Medulla oblongata (tissue), 1 donor: ENCODE data around the gene TFF3.

Experiments used
- DNase-seq: peaks from one replicate; pipeline ENCODE4 v3.0.0-alpha.2; 2015; ENCODE audit errors: extremely low spot score

The TFF3 gene

DNA sequence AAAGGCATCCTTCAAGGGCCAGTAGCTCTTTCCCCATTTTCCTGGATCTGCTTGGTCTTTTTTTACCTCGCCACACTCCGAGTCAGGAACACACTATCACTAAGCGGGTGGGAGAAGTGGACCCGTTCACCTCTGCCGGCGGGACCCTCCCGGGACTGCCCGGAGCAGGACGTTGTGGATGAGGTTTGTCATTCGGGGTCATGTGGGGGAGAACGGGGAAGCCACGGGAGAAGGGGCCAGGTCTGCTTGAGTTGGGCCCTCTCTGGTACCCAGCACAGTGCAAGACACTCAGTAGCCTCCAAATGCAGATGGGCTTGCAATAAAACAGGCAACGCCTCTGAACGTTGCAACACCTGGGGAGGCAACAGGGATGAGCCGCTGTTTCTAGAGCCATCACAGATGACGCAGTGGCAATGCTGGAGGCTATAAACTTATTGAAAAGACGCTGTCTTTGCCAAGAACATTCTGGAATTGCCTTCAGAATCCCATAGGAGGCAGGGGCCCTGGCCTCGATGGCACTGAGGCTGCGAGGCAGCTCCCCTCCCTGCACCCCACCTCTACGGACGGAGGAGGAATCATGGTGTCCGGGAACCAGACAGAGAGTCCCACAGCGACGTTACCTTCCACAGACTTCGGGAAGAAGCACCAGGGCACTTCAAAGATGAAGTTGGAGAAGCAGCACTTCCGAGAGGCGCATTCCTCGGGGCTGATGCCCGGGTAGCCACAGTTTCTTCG is 31.8 kb upstream of the TFF3 start:
- no peak for DNase-seq

DNA sequence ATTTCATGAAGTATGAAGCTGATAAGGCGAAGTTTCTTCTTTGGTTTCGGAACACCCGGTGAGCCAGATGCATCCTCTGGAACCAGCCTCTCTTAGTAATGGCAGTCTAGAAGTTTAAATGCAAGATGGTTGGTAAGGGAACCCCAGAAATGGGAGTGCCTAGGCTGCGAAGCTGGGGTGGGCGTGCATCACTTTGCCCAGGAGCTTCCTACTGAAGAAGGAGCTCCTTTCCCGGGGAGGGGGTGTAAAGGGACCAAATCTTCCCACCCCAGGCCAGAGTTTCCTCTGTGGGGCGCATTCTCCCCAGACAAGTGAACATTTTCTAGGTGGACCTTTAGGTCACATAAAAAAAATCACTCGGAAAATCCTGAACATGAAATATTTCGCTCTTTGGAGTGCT is 31.2 kb upstream of the TFF3 start:
- DNase-seq: no peak

DNA sequence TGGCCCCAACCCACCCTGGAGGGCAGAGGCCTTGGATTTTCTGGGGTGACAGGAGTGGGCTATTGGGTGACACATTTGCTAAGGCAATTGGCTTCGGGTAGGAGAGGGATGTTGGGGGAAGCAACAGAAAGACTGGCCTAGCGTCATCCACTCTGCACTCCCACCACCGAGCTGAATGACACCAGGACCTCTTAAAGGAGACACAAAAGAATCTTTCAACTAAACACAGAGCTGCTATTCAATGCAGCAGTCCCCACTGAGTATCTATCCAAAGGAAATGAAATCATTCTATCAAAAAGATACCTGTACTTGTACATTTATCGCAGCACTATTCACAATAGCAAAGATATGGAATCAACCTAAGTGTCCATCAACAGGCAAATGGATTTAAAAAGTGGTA is 29.4 kb upstream of the TFF3 start:
- DNase-seq: peak; percentile 27

DNA sequence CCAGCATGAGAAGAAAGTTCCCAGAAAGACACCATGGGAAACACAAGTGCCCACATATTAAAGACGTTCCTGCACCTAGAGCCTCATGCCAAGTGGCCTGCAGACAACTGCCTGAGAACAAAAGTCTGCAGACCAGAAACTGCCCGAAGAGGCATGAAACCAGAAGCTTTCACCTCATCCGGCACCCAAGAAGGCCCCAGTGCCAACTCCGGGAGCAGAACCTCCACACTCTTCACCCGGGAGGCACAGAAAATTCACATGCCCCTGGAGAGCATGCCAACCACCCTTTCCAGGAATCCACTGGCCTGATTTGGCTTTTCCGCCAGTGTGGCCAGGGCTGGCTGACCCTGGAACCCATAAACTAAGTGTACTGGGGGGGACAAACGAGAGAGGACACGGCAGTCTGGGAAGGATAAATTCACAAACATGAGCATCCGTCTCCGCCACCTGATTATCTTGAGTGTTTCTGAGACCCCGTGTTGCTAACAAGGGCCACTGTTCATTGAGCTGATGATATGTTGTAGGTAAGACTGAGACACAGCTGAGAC is 28.8 kb upstream of the TFF3 start:
- no peak for DNase-seq

DNA sequence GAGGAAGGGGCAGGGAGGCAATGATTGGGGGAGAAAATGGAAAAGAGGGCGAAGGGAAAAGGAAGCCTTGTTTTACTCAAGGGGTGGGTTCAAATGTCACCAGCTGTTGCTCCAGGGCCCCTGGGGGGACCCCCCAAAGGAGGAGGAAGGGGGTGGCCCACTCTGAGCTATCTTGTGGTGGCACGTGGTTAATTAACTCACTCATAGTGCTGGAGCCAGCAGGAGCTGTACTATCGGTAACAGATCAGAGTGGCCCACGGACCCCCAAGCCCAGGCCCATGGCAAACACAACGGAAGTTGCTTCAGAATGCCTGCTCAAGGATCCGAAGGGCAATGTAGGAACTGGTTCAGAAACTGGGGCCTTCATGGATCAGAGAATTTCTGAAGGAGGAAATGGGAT is 28.3 kb upstream of the TFF3 start:
- no peak for DNase-seq

DNA sequence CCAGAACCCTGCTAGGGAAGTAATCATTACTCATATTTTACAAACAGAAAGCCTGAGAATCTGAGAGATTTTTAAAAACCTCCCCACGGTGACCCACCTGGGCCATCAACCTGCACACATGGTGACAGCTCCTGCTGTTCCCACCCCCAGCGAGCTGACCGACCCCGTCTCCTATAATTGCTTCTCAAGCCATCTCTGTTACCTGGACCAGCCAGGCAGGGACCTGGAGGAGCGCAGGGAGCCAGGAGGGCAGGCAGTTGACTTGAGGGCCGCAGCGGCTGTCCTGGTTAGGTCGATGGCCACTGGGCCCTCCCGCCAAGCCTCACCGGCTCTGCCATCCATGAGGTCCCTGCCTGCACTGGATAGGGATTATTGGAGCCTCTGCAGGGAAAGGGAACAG is 27.9 kb upstream of the TFF3 start:
- no peak for DNase-seq

DNA sequence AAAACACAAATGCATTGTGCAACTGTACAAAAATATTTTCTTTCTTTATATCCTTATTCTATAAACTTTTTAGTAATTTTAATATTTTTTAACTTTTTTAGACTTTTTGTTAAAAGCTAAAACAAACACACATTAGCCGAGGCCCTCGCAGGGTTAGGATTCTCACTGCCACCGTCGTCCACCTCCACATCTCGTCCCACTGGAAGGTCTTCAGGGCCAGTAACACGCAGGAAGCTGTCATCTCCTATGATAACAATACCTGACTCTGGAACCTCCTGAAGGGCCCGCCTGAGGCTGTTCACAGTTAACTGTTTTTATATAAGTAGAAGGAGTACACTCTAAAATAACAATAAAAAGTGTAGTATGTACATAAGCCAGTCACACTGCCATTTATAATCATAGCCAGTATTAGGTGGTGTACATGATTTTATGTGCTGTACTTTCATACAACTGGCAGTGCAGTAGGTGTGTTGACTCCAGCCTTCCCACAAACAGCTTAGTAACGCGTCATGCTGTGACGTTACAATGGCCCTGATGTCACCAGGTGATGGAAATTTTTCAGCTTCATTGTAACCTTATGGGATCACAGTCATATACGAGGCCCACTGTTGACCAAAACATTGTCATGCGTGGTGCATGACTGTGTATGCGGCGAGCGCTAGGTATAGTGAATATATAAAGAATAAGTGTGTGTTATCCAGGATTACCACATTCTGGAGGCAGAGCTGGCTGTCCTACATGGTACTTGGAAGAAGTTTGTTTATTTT is 26.8 kb upstream of the TFF3 start:
- no peak for DNase-seq

DNA sequence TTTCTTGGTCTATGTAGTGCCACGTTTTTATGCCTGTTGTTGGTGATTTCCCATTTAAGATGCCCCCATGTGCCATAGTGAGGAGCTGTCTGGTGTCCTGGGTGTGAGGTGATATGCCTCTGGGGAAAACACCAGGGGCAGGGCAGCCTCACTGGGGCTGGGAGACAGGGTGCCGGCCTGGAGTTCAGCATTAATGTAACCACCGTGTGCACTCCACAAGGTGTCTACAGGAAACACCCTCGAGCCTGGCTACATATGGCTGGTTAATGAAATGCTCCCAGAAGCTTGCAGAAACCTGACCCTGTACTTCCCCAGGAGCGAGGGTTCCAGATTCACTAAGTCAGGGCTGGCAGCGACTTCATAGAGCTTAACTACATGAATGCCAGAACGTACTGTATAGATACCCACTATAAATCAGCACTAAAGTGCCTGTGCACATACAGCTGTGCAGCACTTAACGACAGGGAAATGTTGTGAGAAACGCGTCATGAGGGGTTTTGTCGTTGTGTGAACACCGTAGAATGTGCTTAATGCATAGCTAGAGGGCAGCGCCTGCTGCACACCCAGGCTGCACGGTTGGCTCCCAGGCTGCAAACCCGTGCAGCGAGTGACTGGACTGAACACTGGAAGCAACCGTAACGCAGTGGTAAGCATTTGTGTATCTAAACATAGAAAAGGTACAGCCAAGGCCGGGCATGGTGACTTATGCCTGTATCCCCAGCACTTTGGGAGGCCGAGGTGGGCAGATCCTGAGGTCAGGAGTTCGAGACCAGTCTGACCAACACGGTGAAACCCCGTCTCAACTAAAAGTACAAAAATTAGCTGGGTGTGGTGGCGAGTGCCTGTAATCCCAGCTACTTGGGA is 25.2 kb upstream of the TFF3 start:
- DNase-seq: no peak

DNA sequence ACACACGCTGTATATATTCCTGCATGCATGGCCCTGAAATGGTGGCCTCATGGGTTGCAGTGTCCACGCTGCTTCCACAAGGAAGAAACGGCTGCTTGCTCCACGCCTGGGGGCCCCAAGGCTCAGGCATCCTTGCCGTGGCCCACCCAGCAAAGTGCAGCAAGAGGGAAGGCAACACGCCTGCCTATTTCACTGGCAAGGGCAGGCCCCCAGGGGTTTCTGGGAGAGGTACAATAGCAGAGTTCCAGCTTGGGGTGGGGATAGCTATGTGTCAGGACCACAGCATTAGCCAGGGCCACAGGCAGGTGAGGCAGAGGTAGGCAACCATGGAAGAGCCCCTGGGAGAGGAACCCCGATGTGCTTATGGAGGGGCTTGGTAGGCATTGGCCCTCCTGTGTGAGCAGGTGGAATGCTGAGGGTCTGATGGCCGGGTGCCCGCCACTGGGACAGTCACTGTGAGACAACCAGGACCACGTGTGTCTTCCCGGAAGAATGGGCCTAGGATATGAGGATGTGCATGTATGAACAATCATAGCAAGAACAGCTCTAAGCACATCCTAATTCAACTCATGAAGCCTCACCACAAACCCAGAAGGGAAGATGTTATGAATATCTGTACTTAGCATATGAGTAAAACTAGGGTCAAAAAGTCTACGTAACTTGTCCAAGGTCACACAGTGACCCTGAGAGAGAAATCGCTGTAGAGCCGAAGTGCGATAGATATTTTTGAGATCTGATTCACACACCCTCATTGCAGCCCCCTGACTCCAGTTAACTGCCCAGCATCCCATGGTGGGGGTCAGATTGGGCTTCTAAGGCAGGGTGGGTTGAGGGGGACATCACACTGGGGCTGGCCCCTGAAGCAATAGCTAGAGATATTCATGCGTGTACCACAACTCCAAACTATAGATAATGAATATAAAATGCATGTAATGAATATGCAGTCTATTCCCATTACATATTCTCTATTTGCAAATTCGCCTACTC is 23.8 kb upstream of the TFF3 start:
- no peak for DNase-seq

DNA sequence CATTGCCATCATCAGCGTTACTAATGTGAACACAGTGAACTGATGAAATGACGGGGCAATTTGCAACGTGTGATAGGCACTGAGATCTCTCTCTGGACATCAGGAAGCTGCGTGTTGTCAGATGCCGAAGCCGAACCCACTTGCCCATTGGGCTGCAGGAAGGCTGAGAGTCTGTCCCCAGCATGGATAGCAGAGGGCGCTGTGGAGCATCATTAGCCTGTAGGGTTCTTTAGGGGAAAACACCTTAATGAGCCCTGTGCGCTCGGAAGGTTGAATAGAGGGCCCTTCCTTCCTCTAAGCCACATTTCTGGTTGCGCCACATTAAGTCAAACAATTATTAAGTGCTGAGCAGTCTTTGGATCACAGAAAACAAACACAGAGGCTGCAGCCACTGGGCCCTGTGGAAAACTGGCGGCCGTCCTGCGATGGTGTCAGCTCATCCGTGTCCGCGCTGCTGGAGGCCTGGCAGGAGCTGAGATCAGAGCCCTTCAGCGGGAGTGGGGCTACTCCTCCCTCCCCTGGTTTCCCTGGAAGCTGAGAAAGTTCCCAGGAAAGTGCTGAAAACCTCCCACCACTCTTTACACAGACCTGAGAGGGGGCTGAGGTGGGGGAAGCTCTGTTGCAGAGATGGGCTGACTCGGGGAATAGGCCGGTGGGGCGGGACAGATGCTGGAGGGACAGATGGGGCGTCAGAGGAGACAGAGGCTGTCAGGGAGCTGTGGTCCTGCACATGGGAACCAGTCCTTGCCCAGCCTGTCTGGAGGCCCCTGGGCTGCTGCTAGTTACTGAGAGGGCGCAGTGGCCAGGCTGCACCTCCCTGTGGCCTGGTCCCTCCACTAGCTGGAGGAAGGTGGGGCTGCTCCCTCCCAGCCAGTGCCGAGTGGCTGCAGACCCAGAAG is 22.9 kb upstream of the TFF3 start:
- DNase-seq: peak; percentile 88

DNA sequence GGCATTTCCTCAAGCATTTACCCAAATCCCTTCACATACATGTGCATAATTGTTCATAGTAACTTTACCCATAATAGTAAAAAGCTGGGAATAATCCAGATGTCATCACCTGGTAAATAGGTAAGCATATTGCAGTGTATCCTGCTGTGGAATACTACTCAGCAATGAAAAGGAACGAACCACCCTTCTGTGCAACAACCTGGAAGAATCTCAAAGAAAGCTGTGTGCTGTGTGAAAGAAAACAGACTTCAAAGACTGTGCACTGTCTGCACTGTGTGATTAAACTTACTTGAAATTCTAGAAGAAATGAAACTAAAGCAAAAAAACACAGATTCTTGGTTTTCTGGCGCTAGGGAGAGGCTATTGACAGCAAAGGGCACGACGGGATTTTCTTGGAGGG is 22.1 kb upstream of the TFF3 start:
- no peak for DNase-seq

DNA sequence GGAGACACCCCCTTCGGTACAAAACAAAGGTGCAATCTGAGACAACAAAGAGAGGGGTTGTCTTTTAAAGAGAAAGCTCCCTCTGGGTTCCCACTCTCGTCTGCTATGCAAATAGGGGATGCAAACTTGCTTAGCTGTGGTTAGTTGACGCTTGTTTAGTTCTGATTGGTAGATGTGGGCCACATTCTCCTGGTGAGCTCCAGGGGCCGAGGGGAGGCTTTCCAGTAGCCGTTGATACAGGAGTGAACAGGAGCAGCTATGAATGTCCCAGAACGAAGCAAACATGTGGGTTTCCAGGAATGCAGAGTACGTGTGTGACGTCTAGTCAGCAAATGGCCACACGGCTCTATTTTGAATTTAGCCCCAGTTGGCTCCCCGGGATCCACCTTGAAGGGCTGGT is 20.8 kb upstream of the TFF3 start:
- no peak for DNase-seq

DNA sequence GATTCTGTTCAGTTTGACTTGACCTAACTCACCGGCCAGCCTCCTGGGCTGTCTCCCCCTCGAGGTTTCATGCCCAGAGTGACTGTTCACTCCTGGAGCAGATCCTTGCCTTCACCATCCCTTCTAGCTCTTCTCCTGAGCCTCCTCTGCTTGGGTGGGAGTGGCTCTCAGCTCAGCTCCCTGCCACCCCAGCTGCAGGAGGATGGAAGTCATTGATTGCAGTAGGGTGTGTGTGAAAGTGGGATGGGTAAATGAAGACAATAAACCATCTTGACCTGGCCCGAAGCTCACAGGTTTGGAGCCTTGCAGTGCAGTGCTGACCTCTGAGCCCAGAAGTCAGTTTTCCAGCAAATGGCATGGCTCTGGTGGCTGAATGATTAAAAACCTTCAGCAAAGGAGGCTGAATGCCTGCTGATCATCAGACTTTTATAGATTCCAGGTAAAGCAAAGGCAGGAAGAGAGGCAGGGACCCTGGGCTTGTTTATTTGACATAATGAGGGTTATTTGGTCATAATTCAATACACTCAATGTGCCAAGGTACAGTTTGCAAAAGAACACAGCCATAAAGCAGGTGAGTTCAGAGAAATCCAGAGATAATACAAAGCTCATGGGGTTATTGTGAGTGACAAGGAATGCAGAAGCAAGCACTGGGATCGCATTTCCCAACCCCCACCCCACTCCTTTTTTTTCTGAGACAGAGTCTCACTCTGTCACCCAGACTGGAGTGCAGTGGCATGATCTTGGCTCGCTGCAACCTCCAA is 17.5 kb upstream of the TFF3 start:
- DNase-seq: no peak

DNA sequence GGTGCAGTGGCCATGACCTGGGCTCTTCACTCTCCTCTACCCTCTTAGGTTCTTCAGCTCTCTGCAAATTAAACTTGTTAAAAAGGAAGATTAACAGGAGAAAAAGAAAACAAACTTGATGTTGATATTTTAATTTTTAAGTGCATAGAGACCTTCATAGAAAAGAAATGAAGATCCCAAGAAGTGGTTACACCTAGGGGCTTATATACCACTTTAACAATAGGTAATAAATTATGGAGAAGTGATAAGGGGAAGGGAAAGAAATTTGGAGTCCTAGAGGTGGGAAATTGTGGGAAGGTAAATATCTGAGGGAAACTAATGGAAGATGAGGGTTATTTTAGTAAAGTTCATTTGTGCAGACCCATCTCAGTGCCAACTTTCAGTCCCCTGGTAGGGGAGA is 16.5 kb upstream of the TFF3 start:
- no peak for DNase-seq

DNA sequence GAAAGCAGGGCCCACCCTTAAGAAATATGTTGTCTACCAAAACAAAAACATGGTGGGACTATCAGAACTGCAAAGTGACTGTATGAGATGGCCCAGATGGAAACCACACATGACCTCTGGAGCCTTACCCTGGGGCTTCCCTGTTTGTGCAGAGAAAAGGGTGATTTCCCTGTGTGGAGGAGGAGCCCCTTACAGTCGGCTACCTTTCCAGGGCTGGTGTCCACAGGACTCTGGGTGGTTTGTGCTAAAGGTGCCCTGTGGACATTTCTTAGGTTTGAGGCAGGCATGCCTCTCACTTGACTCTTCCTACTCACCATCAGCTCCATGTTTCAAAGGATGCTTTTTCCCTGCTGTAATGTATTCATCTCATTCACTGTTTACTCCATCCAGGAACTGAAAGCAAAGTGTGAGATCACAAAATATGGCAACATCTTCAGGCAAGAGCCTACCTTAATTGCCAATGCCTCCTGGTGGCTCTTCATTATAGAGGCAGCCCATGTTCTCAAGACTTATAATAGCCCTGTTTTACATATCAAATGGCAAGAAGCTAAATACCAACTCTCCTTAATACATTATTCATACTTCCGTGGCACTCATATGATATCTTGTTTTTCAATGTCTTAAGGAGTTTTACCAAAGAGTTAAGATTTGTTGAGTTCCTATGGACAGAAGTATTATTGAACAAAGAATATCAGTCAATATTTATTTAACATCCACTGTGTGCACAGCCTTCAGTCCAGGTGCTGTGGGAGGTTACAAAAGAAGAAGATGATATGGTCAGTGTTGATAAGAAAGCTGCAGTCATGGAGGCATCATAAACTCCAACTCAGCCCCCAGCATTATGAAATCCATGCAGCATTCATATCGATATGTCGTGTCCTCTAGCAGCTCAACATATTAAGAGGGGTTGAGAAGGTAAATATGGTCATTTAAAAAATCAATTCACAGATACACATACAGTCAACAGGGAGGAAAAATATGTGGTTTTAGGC is 15.5 kb upstream of the TFF3 start:
- no peak for DNase-seq

DNA sequence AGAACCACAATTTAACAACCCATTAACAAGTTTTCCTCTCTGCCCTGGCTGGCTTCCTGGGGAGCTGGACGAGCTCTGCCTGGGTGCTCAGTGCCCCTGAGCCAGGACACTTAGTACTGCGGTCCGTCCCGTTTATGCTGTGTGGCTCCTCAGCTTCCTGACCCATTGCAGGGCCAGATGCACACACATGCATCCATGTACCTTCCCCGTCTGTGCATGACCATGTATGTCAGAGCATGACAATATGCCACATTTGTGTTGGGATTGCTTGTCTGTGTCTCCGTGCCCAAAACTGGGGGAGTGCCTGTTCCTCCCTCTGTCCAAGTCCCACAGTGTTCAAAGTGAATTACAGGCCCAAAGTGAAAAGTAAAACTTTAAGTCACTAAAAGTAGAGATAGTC is 9.7 kb upstream of the TFF3 start:
- DNase-seq: no peak

DNA sequence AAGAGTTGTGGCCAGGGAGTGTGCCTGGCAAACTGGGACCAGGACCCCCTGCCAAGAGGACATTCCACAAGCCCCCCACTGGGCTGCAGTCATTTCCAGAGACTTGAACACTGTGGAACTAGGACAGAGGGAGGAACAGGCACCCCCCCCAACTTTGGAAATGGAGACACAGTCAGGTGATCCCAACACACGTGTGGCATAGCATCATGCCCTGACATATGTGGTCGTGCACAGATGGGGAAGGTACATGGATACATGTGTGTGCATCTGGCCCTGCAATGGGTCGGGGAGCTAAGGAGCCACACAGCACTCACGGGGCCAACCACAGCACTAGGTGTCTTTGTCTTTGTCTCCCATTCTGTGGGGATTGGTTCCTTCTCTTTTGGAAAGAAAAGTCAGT is 6.6 kb upstream of the TFF3 start:
- no peak for DNase-seq

DNA sequence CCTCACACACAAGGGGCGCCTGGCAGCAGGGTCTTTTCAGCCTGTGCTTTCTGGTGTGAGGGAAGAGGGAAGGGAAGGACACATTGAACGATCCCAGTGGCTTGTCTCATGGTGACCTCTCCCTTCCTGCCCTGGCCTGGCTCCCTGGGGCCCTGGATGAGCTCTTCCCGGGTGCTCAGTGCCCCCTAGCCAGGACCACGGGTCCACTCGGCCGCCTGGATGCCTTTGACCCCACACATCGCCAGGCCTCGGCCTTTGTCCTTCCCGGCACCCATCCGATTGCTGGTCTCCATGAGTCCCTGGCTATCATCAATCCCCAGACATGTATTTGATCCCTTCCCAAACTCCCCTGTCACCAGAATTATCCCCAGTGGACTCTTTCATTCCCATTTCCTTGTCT is 6.0 kb upstream of the TFF3 start:
- DNase-seq: no peak
